RKO (cell line): Measurements from ENCODE around the gene SUSD2.
"Not testable (repeated sequence)": the region's sequence is repeated elsewhere in the genome, so short reads cannot be mapped to it uniquely, and the experiment has no call there.

ENCODE experiments used
- DNase-seq: peaks from one replicate; pipeline ENCODE4 v3.0.0-alpha.2; 2016; ENCODE audit warnings: low spot score

SUSD2 gene

GRCh38 chr22:24188705-24189248 lies 7.5 kb downstream of the SUSD2 start:
- no peak for DNase-seq

- peak; percentile 57 for DNase-seq
Observed at GRCh38 chr22:24189249-24190158, 8.2 kb downstream of the SUSD2 start.

- DNase-seq: no peak
Observed at GRCh38 chr22:24190159-24190540, 8.9 kb downstream of the SUSD2 start.

GRCh38 chr22:24190596-24191208 lies 9.4 kb downstream of the SUSD2 start:
- no peak for DNase-seq

GRCh38 chr22:24191381-24191841 lies 10.1 kb downstream of the SUSD2 start:
- no peak for DNase-seq

GRCh38 chr22:24191893-24192292 lies 10.6 kb downstream of the SUSD2 start:
- no peak for DNase-seq

GRCh38 chr22:24198682-24199052 lies 17.4 kb downstream of the SUSD2 start:
- DNase-seq: no peak

GRCh38 chr22:24200619-24201212 lies 19.4 kb downstream of the SUSD2 start:
- no peak for DNase-seq

GRCh38 chr22:24201681-24202614 lies 20.7 kb downstream of the SUSD2 start:
- no peak for DNase-seq

GRCh38 chr22:24203856-24204255 lies 22.6 kb downstream of the SUSD2 start:
- peak; percentile 20 for DNase-seq

GRCh38 chr22:24205438-24206195 lies 24.3 kb downstream of the SUSD2 start:
- DNase-seq: no peak

- DNase-seq: not testable (repeated sequence)
Observed at GRCh38 chr22:24206460-24207263, 25.4 kb downstream of the SUSD2 start.

- DNase-seq: no peak
Observed at GRCh38 chr22:24207264-24208011, 26.2 kb downstream of the SUSD2 start.

- DNase-seq: peak; percentile 53
Observed at GRCh38 chr22:24208012-24208749, 26.9 kb downstream of the SUSD2 start.

GRCh38 chr22:24209016-24209415 lies 27.7 kb downstream of the SUSD2 start:
- DNase-seq: no peak

- DNase-seq: no peak
Observed at GRCh38 chr22:24209687-24210086, 28.4 kb downstream of the SUSD2 start.

- DNase-seq: not testable (repeated sequence)
Observed at GRCh38 chr22:24210409-24210808, 29.1 kb downstream of the SUSD2 start.

GRCh38 chr22:24211716-24212115 lies 30.4 kb downstream of the SUSD2 start:
- not testable (repeated sequence) for DNase-seq
